Vagina (tissue), 2 donors: Measurements from ENCODE around the gene VPS29. TPM values are rescaled to one million over a fixed set of nuclear protein-coding genes. Genes with fewer than 3 reads are reported as not detected.
"Not testable (repeated sequence)": the region's sequence is repeated elsewhere in the genome, so short reads cannot be mapped to it uniquely, and the experiment has no call there.

Source experiments
- DNase-seq, 2 donors: peaks; one replicate each; pipeline ENCODE4 v3.0.0-alpha.2; 2017; ENCODE audit errors: extremely low spot score in 2 of 2
- H3K27ac ChIP-seq: fragments of 200-600 bp; sonication (generic); one replicate; pipeline ENCODE4 v1.5.1; 2019
- H3K27me3 ChIP-seq: fragments of 200-600 bp; sonication (generic); one replicate; pipeline ENCODE4 v1.5.1; 2019
- H3K36me3 ChIP-seq, 2 donors: fragments of 200-600 bp; sonication (generic); one replicate each; pipeline ENCODE4 v1.5.1; 2017 to 2019
- H3K4me1 ChIP-seq: fragments of 200-600 bp; sonication (generic); one replicate; pipeline ENCODE4 v1.5.1; 2019
- H3K4me3 ChIP-seq, 2 donors: fragments of 200-600 bp; sonication (generic); 1 replicate in 1 of 2; 2 replicates in 1 of 2; pipeline ENCODE4 v1.5.1; 2016 to 2019
- H3K9me3 ChIP-seq: fragments of 200-600 bp; sonication (generic); one replicate; pipeline ENCODE4 v1.5.1; 2019
- POLR2A ChIP-seq, 2 donors: fragments of 450-650 bp; IDR thresholded peaks; one replicate each; pipeline ENCODE4 v1.6.1; 2017; ENCODE audit warnings: antibody characterized with exemption in 2 of 2, mild to moderate bottlenecking in 2 of 2, moderate library complexity in 2 of 2
- POLR2AphosphoS5 ChIP-seq, 2 donors: sonication (generic); formaldehyde crosslinking; IDR thresholded peaks; one replicate each; pipeline ENCODE4 v1.9.0; 2017; ENCODE audit warnings: antibody characterized with exemption in 2 of 2, mild to moderate bottlenecking in 2 of 2, low read depth in 1 of 2; ENCODE audit not compliant: insufficient read depth in 1 of 2
- intact Hi-C: fragments of 100-400 bp; cut with DNase I; formaldehyde crosslinking; loops from one replicate; pipeline ENCODE4 v1.15.1; 2023
- total RNA-seq: library from RNA; depleted of rRNA; stranded (reverse); fragments of >200 nt; gene quantifications from one replicate; pipeline ENCODE4 v1.2.3, GENCODE V29; 2016
- TF ChIP-seq, protein P1 (sequence below), 3 experiments: fragments of 450-650 bp in 2 of 3; fragments of 200-600 bp in 1 of 3; sonication (generic) in 1 of 3; IDR thresholded peaks; one replicate each; pipeline ENCODE4 v1.5.1; 2017 to 2019; ENCODE audit warnings: antibody characterized with exemption in 3 of 3, mild to moderate bottlenecking in 2 of 3, moderate library complexity in 2 of 3

VPS29 gene
- total RNA-seq, 1 donor from 2014 or later = 74.9 TPM

GRCh38 chr12:110530511-110530910 lies 28.6 kb upstream of the VPS29 start:
- no peaks in the 10 kb centered on the region for H3K9me3 ChIP-seq
- no peak overlapping the region for H3K4me3 ChIP-seq
- no peaks in the 10 kb centered on the region for H3K27me3 ChIP-seq
- no peak overlapping the region for H3K27ac ChIP-seq
- TF ChIP-seq, protein P1, sequence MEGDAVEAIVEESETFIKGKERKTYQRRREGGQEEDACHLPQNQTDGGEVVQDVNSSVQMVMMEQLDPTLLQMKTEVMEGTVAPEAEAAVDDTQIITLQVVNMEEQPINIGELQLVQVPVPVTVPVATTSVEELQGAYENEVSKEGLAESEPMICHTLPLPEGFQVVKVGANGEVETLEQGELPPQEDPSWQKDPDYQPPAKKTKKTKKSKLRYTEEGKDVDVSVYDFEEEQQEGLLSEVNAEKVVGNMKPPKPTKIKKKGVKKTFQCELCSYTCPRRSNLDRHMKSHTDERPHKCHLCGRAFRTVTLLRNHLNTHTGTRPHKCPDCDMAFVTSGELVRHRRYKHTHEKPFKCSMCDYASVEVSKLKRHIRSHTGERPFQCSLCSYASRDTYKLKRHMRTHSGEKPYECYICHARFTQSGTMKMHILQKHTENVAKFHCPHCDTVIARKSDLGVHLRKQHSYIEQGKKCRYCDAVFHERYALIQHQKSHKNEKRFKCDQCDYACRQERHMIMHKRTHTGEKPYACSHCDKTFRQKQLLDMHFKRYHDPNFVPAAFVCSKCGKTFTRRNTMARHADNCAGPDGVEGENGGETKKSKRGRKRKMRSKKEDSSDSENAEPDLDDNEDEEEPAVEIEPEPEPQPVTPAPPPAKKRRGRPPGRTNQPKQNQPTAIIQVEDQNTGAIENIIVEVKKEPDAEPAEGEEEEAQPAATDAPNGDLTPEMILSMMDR (IDR thresholded peaks at IDR 0.05) = no peak
- no peak for TF ChIP-seq POLR2AphosphoS5 (IDR thresholded peaks at IDR 0.05; ENCODE audit: insufficient read depth in 1 of 2, low read depth in 1 of 2)
- intact Hi-C loops = no loop called here
- peaks cover 0 to 10% of the 10 kb centered on the region in 2 donors for H3K36me3 ChIP-seq
- H3K4me1 ChIP-seq = peaks cover 32% of the 10 kb centered on the region
- DNase-seq = no peak

GRCh38 chr12:110528277-110528839 lies 26.4 kb upstream of the VPS29 start:
- no peaks in the 10 kb centered on the region for H3K27me3 ChIP-seq
- no peak overlapping the region for H3K27ac ChIP-seq
- no peaks in the 10 kb centered on the region for H3K9me3 ChIP-seq
- H3K4me3 ChIP-seq = no peak overlapping the region
- TF ChIP-seq POLR2A (IDR thresholded peaks at IDR 0.05) (no peak), POLR2AphosphoS5 (IDR thresholded peaks at IDR 0.05; ENCODE audit: insufficient read depth in 1 of 2, low read depth in 1 of 2) (no peak)
- TF ChIP-seq, protein P1 (IDR thresholded peaks at IDR 0.05) = no peak
- no peak for DNase-seq
- H3K36me3 ChIP-seq = no peaks in the 10 kb centered on the region
- peaks cover 25% of the 10 kb centered on the region for H3K4me1 ChIP-seq
- intact Hi-C loops = no loop called here

DNA sequence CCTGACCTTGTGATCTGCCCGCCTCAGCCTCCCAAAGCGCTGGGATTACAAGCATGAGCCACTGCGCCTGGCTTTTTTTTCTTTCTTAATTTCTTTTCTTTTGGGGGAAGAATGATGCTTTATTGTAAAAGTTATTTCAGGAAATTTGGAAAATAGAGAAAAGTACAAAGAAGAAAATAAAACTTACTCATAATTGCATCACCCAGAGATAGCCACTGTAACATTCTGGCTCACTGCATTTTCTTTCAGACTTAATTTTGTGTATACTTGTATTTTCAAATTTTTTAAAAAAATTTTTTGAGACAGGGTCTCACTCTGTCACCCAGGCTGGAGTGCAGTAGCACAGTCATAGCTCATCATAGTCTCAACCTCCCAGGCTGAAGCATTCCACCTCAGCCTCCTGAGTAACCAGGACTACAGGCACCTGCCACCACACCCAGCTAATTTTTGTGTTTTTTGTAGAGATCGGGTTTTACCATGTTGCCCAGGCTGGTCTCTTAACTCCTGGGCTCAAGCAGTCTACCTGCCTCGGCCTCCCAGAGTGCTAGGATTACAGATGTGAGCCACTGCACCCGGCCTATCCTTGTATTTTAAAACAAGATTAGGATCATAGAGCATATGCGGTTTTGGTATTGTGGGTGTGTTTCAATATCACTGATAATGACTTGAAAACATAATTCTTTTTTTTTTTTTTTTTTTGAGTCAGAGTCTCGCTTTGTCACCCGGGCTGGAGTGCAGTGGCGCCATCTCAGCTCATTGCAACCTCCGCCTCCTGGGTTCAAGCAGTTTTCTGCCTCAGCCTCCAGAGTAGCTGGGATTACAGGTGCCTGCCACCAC lies 19.2 kb upstream of the VPS29 start:
- DNase-seq, H3K36me3 ChIP-seq: not testable (repeated sequence)

DNA sequence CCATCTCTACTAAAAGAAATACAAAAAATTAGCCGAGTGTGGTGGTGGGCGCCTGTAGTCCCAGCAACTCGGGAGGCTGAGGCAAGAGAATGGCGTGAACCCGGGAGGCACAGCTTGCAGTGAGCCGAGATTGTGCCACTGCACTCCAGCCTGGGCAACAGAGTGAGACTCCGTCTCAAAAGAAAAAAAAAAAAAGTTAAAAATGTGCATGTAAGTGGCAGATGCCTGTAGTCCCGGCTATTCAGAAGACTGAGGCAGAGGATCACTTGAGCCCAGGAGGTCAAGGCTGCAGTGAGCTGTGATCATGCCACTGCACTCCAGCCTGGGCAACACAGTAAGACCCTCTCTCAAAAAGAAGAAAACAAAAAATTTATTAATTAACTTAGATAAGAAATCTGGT lies 16.1 kb upstream of the VPS29 start:
- H3K4me1 ChIP-seq, H3K27me3 ChIP-seq, H3K4me3 ChIP-seq, H3K9me3 ChIP-seq, H3K36me3 ChIP-seq, H3K27ac ChIP-seq, DNase-seq, intact Hi-C loops: not testable (repeated sequence)

More for the DNA sequence above, 19.2 kb upstream of the VPS29 start:
- intact Hi-C loops, H3K27me3 ChIP-seq, H3K4me3 ChIP-seq, H3K9me3 ChIP-seq, H3K27ac ChIP-seq, H3K4me1 ChIP-seq: not testable (repeated sequence)

DNA sequence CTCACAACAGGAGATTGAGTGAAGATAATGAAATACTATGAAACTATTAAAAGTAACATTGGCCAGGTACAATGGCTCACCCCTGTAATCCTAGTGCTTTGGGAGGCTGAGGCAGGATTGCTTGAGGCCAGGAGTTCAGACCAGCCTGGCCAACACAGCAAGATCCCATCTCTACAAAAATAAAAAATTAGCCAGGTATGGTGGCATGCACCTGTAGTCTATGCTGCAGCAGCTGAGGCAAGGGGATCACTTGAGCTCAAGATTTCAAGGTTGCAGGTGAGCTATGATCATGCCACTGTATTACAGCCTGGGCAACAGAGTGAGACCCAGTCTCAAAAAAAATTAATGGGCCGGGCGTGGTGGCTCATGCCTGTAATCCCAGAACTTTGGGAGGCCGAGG lies 15.1 kb upstream of the VPS29 start:
- H3K4me3 ChIP-seq = no peak overlapping the region
- no peaks in the 10 kb centered on the region for H3K9me3 ChIP-seq
- TF ChIP-seq, protein P1 (IDR thresholded peaks at IDR 0.05) = no peak
- TF ChIP-seq POLR2A (IDR thresholded peaks at IDR 0.05) = no peak
- TF ChIP-seq POLR2AphosphoS5 (IDR thresholded peaks at IDR 0.05; ENCODE audit: insufficient read depth in 1 of 2, low read depth in 1 of 2) = no peak
- intact Hi-C loops = no loop called here
- DNase-seq = no peak
- H3K27ac ChIP-seq = no peak overlapping the region
- no peaks in the 10 kb centered on the region for H3K4me1 ChIP-seq
- H3K36me3 ChIP-seq = no peaks in the 10 kb centered on the region
- H3K27me3 ChIP-seq = no peaks in the 10 kb centered on the region

DNA sequence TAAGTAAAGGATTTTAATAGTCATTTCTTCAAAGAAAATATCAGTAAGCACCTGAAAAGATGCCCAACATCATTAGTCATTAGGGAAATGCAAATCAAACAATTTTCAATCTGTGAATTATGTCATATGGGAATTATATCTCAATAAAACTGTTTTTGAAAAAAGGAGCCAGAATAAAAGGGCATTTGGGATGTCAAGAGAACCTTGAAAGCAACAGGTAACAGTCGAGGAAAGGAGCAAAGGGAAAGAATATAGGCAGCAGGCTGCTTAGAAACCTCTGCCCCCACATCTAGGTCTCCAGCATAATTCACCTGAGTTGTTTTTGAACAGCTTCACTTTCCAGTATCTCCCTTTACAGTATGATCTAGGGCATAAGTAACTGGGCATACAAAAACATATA lies 12.5 kb upstream of the VPS29 start:
- intact Hi-C loops = loop anchor here (5.0 kb wide), 1 partner anchor 88 kb away; no protein-coding TSS in a partner anchor
- Histone ChIP-seq H3K9me3 (no peaks in the 10 kb centered on the region), H3K4me1 (no peaks in the 10 kb centered on the region), H3K27me3 (no peaks in the 10 kb centered on the region), H3K27ac (no peak overlapping the region), H3K36me3 (no peaks in the 10 kb centered on the region), H3K4me3 (no peak overlapping the region)
- no peak for DNase-seq
- no peak for TF ChIP-seq POLR2A (IDR thresholded peaks at IDR 0.05)
- no peak for TF ChIP-seq POLR2AphosphoS5 (IDR thresholded peaks at IDR 0.05; ENCODE audit: insufficient read depth in 1 of 2, low read depth in 1 of 2)
- TF ChIP-seq, protein P1 (IDR thresholded peaks at IDR 0.05) = no peak
